DMS53 (cell line): Measurements from ENCODE around the gene SLBP.

Experiments
- DNase-seq: peaks from one replicate; lab custom pipeline; 2025; lab: John Stamatoyannopoulos, UW

SLBP gene

DNA sequence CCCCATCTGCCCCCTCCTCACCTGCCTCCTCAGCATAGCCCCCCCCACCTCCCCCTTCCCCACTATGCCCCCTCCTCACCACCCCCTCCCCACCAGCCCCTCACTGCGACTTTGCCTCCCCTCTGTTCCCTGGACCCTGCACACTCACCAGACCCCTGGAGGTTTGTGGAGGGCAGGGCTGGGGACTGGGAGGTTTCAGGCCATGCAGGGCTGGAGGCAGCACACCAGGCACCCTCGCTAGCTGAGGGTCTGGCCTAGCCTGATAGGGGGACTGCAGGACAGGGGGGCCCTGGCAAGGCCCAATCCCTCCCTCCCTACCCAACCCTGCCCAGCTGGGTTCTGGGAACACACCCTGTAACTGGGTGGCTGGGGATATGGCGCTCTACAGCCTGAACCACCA, 37.3 kb upstream of the SLBP start:
- DNase-seq = no peak

DNA sequence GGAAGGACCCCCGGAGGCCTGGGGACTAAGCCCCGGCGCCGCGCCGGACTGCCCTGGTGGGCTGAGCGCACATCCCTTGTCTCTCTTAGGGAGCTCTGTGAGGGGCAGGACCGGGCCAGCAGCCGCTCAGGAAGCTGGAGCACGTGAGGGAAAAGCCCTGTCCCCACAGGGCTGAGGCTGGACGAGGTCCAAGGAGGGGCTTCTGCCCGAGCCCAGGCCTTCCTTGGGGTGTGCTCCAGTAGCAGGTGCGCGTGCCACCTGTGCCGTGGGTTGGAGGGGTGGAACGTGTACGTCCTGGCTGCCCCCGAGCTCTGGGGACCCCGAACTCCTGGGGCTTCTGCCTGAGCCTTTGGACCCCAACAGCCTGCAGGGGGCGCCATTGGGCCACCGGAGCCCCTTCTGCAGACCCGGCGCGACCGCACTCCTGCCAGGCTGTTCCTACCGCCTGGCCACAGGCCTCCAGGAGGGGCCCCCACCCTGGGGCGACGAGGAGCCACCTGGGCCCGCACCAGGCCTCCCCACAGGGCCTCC, 36.4 kb upstream of the SLBP start:
- DNase-seq = peak; percentile 97

DNA sequence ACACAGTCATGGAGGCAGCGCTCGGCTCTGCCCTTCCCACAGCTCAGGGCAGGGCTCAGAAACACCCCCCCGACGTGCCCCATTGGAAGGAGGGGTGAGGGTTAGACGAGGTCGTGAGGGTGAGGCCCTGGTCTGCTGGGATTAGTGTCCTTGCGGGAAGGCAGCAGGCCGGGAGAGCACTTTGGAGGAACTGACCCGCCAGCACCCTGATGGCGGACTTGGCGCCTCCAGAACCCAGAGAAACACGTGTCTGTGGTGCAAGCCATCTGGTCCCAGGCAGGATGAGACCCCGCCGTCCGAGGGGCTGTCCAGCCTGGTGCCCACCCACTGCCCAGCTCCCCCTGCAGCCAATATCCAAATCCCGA, 35.5 kb upstream of the SLBP start:
- peak; percentile 54 for DNase-seq

DNA sequence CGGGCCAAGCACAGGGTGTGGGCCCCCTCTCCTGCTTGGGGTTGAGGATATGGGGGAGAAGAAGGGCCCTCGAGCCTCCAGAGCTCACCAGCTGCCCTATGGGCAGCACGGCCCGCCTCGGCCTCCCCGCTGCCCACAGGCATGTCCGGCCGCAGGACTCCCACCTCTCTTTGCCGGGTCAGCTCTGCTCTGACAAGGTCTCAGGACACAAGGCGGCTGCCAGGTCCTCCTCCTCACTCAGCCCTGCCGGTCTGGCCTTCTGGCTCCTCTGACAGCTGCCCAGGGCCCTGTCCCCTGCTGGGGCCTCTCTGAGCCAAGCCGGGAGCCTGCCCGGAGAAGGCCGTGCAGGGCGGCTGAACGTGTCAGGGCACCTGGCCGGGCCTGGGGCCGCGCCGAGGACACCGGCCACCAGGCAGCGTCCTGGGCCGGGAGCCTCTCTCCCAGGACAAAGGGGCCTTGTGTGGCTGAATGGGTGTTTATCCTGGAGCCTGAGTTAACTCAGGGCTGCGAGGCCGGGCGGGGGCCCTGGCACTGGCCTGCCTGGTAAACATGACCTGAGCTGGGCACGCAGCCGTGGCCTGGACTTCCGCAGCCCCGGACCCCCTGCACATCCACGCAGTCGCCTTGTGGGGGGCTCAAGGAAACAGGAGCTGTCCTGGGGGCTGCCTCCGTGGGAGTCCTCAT, 34.9 kb upstream of the SLBP start:
- peak; percentile 82 for DNase-seq

DNA sequence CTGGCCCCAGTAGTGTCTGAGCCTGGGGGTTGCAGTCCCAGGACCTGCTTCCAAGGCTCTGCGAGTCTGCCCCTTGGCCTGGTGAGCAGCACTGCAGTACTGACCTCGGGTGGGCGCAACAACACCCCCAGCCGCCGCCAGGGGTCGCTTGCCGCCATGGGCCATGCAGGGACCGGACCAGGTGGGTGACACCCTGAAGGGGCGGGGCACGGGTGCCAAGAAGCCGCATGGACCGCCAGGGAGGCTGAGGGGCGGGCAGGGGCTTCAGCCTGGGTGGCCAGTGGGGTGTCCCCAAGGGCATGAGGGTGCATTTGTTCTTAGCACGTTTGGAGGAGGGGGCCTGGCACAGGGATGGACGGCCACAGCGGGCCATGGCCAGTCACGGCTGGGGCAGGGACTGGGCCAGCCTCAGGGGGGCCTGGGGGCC, 34.2 kb upstream of the SLBP start:
- DNase-seq = peak; percentile 93

DNA sequence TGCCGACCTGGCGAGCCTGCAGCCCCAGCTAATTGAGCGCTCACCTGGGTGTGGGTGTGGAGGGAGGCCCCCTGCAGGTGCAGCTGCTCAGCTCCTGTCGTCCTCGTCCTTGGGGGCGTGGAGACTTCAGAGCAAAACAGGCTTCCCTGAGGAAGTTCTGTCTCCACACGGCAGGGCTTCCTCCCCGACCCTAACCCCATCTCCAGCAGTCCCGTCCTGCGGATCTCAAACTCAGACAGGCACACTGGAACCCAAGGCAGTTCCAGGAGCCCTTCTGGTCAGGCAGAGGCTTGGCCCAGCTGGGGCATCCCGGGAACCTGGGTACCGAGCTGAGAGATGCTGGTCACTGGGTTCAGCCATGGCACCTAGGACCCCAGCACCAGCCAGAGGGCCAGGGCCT, 33.6 kb upstream of the SLBP start:
- DNase-seq = peak; percentile 48

DNA sequence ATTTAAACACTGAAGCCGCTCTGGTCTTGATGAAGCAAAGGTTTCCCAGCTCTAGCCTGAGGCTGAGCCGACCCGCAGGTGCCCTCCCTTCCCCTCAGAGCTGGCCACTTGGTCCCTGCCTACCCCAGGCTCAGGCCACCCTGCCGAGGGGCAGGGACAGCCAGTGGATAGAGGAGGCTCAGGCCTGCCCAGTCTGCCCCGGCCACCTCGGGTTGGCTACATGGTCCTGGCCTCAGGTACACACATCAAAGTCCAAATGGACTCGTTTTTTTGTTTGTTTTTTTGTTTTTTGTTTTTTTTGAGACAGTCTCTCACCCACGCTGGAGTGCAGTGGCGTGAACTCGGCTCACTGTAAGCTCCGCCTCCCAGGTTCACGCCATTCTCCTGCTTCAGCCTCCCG, 33.0 kb upstream of the SLBP start:
- peak; percentile 42 for DNase-seq

DNA sequence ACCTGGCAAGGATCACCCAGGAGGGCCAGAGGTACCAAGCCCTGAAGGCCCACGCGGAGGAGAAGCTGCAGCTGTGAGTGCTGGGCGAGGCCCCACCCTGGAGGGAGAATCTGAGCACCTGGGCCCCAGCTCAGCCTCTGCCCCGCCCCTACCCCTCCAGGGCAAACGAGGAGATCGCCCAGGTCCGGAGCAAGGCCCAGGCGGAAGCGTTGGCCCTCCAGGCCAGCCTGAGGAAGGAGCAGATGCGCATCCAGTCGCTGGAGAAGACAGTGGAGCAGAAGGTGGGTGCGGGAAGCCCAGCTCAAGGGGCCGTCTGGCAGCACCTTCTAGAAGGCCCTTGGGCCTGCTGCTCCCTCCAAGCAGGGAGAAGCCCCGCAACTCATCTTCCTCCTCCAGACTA, 32.4 kb upstream of the SLBP start:
- no peak for DNase-seq

DNA sequence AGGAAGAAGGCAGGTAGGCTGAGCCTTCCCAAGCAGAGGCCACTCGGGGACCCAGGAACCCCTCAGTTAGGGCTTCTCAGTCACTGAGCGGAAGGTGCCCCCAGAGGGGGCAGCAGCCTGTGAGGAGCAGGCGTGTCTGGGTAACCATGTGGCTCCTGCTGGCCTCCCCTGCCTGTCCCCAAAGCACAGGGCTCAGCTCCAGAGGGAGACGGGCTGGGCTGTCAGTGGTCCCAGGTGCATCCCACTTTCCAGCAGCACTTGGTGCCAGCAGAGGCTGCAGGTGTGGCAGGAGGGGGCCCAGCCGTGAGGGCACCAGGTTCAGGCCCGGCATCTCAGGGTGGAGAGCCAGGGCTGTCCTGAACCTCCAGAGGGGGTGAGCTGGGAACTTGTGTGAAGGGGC, 31.9 kb upstream of the SLBP start:
- DNase-seq = no peak

DNA sequence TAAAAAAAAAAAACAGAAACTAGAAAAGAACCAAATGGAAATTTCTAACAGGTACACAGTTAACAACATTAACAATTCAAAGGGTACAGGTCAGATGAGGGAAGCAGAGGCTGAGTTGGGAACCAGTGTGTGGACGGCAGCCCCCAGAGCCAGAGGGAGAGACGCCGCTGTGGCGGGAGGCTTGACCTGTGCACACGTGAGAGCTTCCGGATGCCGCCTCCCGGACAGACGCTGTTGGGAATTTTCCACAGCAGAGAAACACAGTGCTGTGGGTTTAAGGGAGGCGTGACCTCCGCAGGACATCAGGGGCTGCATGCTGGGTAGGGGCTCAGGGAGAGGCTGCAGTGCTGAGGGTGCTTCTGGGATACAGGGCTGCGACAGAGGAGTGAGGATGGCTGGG, 31.4 kb upstream of the SLBP start:
- no peak for DNase-seq

DNA sequence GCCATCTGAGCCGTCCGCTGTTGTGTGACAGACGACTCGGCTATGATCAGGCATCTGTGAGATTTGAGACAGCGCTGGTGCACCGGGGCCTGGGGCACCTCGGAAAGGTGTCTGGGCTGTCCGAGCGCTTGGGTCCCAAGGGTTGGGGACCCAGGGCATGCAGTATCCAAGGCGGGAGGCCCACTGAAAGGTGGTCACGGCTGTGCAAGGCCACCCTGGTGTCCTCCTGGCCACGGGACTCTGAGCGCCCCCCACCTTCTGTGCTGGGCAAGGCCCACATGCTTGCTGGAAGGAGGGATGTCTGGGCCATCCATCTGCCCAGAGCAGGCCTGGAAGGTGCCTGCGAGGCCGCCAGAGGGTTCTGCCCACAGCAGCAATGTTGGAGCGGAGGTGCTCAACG, 29.1 kb upstream of the SLBP start:
- no peak for DNase-seq

DNA sequence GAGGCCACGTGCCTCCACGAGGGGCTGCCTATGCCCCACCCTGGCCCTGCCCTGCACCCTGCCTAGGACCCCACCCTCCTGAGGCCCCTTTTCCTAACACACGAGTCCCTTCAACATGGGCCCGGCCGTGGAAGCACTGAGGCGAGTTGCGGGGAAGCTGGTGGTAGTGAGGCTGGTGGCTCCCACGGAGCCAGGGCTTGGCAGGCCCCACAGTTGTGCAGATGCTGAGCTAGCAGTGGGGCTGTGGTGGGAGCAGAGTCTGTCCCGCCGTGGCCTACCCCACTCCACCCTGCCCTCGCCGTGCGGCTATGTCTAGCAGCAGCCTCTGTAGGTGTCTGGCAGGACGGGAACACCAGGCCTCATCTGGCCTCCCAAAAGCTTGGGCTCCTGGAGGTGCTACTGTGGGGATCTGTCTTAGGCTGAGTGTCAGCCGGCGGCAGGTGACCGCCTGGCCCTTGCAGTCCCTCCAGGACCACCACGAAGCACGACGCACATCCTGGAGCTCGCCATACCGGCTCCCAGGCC, 28.0 kb upstream of the SLBP start:
- no peak for DNase-seq

DNA sequence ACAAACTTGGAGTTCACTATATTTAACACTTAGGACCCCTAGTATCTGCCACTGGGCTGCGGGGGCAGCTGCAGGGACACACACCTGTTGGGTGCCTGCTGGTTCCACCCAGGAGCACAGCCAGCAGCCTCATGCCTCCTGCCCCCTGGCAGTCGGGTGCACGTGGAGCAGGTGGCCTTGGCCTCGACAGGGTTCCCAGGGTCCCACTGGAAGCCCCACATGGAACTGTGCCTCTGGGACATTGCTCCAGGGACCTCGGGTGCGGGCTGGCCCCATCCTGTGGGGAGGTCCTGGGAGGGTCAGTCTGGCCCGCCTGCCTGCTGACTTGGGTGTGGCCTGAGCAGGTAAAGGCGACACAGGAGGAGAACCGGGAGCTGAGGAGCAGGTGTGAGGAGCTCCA, 27.2 kb upstream of the SLBP start:
- no peak for DNase-seq

DNA sequence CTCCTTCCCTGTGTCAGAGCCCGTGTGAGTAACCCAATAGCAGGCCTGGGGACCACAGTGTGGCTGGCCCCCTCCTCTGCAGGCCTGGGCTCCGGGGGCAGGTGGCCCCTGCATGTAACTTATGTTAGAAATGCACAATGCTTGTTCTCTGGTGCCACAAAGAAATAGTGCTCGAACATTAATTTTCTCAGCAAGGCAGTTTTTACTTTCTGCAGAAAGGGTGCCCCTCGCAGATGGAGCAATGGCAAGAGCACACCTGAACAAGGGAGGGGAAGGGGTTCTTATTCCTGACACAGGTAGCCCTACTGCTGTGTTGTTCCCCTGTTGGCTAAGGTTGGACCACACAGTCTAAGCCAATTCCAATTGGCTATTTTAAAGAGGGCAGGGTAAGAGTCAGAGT, 26.3 kb upstream of the SLBP start:
- DNase-seq = peak; percentile 59

DNA sequence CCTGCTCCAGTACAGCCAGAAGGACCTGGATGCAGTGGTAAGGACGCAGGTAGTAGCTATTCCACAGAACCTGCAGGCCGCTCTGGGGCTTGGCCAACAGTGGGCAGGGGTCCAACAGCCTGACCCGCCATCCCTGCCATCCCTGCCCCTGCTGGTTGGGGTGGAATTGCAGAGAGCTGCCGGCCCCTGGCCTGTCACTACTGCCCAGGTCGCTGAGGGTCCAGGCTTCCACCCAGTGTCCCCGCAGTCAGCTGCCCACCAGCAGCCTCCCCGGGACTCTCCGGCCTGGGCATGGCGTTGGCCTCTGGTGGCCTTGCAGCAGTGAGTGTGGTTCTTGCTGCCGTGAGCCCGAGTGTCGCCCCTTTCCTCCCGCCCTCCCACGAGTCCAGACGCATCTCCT, 25.5 kb upstream of the SLBP start:
- no peak for DNase-seq

DNA sequence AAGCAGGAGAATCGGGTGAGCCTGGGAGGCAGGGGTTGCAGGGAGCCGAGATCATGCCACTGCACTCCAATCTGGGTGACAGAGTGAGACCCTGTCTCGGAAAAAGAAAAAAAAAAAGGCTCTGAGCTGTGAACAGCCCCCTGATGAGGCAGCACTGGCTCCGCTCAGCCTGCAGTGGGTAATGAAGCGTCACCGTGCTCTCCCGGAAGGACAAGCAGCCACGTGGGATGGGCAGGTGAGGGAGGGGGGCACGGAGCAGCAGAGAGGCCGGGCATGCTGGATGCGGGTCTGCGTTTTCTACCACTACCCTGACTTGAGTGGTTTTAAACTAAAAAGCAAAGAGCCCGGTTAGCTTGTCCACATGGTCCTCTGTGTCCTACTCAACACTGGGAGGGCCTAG, 24.7 kb upstream of the SLBP start:
- no peak for DNase-seq

DNA sequence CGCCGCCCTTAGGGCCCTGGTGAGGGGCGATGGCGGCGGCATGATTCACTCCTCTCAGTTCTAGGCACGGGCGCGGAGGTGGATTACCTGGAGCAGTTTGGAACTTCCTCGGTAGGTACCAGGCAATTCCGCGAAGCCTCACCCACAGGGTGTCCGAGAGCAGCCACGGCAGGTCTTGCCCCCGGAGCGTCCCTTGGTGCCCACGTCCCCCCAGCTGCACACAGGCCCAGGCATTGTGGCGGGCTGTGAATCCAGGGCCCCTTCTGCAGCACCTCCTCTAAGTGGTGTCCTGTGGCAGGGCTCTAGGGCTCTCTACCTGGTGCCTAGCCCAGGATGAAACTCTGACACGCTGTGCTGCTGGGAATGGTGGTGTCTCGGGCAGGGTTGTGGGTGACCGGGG, 23.1 kb upstream of the SLBP start:
- DNase-seq = no peak

DNA sequence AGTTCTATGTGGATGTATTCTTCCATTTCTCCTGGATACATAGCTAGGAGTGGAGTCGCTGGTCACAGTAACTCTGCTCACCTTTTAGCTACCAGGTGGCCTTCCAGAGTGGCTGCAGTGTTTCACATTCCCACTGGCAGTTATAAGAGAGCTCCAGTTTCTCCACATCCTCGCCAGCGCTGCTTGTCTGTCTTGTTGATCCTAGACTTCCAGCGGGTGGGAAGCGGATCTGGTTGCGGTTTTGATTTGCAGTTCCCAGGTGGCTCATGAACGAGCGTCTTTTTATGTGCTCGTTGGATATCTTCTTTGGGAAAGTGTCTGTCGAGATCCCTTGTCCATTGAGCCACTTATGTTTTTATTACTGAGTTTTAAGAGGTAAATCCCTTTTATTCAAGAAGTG, 20.8 kb upstream of the SLBP start:
- DNase-seq = no peak

DNA sequence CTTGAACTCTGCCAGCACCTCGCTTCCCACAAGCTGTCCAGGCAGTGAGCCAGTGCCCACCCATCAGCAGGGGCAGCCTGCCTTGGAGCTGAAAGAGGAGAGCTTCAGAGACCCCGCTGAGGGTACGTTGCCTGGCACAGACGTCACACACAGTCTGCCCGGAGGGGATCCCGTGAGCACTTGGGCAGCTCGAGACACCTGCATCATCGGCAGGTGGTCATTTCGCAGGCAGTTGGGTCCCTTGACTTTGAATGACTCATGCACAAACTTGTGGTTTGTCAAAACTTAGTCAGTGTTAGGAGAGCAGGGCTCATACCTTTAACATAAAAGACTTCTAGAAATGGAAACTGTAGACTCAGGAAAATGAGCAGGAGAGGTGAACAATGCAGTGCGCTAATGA, 19.1 kb upstream of the SLBP start:
- peak; percentile 53 for DNase-seq

DNA sequence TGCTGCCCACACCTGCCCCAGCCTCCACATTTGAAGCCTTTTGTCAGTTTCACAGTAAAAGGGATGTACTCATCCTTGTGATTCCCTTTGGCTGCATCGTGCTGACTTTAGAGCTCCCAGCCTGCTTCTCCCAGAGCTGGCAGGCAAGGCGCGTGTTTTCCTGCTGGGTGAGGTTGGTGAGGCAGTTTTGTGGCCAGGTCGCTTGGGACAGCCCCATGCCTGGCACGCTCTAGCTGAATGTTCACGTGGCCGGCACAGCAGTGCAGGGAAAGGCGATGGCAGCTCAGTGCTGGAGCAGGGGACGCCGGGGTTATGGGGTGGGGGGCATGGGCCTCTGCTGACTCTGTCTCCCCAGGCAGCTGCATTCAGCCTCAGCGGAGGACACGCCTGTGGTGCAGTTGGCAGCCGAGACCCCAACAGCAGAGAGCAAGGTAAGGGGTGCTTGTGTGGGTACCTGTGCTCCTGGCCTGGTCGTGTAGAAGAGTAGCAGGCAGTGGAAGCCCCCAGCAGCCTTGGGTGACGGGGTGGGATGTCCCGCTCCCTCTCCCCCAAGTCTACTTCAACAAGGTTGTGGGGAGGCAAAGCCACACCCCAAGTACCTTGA, 18.5 kb upstream of the SLBP start:
- no peak for DNase-seq

DNA sequence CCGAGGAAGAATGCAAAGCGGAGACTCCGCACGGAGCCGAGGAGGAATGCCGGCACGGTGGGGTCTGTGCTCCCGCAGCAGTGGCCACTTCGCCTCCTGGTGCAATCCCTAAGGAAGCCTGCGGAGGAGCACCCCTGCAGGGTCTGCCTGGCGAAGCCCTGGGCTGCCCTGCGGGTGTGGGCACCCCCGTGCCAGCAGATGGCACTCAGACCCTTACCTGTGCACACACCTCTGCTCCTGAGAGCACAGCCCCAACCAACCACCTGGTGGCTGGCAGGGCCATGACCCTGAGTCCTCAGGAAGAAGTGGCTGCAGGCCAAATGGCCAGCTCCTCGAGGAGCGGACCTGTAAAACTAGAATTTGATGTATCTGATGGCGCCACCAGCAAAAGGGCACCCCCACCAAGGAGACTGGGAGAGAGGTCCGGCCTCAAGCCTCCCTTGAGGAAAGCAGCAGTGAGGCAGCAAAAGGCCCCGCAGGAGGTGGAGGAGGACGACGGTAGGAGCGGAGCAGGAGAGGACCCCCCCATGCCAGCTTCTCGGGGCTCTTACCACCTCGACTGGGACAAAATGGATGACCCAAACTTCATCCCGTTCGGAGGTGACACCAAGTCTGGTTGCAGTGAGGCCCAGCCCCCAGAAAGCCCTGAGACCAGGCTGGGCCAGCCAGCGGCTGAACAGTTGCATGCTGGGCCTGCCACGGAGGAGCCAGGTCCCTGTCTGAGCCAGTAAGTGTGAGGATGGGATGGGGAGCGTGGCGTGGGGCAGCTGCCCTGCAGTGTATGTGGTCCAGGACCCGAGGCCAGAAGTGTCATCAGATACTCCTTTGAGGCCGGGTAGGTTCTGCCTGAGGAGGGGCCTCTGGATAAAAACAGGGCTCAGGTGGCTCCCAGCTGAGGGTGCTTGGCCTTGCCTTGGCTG, 16.2 kb upstream of the SLBP start:
- no peak for DNase-seq

DNA sequence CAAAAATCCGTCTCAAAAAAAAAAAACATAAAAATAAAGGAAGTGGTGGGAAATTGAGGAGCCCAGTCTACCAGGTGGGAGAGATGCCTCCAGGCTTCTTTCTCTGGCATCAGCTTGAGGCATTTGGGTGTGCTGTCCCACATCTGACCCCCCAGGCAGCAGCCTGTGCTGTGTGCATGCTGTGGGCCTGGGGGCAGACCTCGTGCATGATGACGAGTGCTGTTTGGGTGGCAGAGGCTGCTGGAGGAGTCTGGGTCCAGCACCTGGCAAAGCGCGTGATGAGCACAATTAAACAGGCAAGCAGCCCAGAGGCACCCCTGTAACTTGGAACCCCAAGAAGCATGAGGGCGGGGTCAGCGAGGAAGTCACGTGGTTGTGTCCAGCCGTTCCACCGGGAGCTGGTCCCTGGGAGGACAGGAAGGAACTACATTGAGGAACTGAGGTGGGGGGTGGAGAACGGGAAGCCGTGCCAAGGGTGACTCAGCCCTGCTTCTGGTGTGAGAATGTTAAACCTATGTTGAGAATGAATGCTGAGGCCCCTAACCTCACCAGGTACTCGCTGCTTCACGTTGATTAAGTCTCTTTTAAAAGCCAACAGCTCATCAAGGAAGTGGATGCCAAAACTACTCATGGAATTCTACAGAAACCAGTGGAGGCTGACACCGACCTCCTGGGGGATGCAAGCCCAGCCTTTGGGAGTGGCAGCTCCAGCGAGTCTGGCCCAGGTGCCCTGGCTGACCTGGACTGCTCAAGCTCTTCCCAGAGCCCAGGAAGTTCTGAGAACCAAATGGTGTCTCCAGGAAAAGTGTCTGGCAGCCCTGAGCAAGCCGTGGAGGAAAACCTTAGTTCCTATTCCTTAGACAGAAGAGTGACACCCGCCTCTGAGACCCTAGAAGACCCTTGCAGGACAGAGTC, 15.3 kb upstream of the SLBP start:
- DNase-seq = no peak
